PC-3 (cell line): ENCODE data around the gene PLXNA4.

Experiments used
- EZH2 ChIP-seq: fragments of 300-600 bp; sonication (generic); IDR thresholded peaks from one replicate; pipeline ENCODE4 v1.6.1; 2017; ENCODE audit warnings: antibody characterized with exemption, mild to moderate bottlenecking, low read length; ENCODE audit not compliant: unreplicated experiment
- EZH2phosphoT487 ChIP-seq: fragments of 300-600 bp; sonication (generic); IDR thresholded peaks from 2 replicates; pipeline ENCODE4 v1.6.1; 2018; ENCODE audit warnings: mild to moderate bottlenecking, antibody characterized with exemption, low read length, borderline replicate concordance
- TF ChIP-seq, protein P1 (sequence below): fragments of 300-600 bp; sonication (generic); conservative IDR thresholded peaks from 2 replicates; pipeline ENCODE4 v1.5.1; 2017; ENCODE audit warnings: antibody characterized with exemption, low read depth, mild to moderate bottlenecking, low read length

GRCh38 chr7:132469264-132469663 is 107.0 kb downstream of the PLXNA4 start:
- TF ChIP-seq, protein P1, sequence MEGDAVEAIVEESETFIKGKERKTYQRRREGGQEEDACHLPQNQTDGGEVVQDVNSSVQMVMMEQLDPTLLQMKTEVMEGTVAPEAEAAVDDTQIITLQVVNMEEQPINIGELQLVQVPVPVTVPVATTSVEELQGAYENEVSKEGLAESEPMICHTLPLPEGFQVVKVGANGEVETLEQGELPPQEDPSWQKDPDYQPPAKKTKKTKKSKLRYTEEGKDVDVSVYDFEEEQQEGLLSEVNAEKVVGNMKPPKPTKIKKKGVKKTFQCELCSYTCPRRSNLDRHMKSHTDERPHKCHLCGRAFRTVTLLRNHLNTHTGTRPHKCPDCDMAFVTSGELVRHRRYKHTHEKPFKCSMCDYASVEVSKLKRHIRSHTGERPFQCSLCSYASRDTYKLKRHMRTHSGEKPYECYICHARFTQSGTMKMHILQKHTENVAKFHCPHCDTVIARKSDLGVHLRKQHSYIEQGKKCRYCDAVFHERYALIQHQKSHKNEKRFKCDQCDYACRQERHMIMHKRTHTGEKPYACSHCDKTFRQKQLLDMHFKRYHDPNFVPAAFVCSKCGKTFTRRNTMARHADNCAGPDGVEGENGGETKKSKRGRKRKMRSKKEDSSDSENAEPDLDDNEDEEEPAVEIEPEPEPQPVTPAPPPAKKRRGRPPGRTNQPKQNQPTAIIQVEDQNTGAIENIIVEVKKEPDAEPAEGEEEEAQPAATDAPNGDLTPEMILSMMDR = no peak
- no peak for TF ChIP-seq EZH2
- no peak for TF ChIP-seq EZH2phosphoT487
